ENCODE results near the gene NAALADL2.

The NAALADL2 gene

GRCh38 chr3:175184392-175184791 is 325.3 kb downstream of the NAALADL2 start:
- DNase-seq: no peak

GRCh38 chr3:175185903-175186302 is 326.8 kb downstream of the NAALADL2 start:
- DNase-seq: no peak
- TF ChIP-seq POLR2A (IDR thresholded peaks at IDR 0.05; ENCODE audit: low read length): no peak

More at GRCh38 chr3:175184392-175184791, 325.3 kb downstream of the NAALADL2 start:
- TF ChIP-seq POLR2A (IDR thresholded peaks at IDR 0.05; ENCODE audit: low read length) (no peak), GATA1 (IDR thresholded peaks at IDR 0.05; ENCODE audit: low read depth, low read length) (no peak)

- no peak for TF ChIP-seq GATA1 (IDR thresholded peaks at IDR 0.05; ENCODE audit: low read depth, low read length)
- no peak for TF ChIP-seq POLR2A (IDR thresholded peaks at IDR 0.05; ENCODE audit: low read length)
- no peak for DNase-seq
Observed at GRCh38 chr3:175186511-175186910, 327.4 kb downstream of the NAALADL2 start.

GRCh38 chr3:175187586-175187985 is 328.5 kb downstream of the NAALADL2 start:
- DNase-seq: no peak

GRCh38 chr3:175192536-175192935 is 333.4 kb downstream of the NAALADL2 start:
- no peak for DNase-seq

More at GRCh38 chr3:175187586-175187985, 328.5 kb downstream of the NAALADL2 start:
- no peak for TF ChIP-seq GATA1 (IDR thresholded peaks at IDR 0.05; ENCODE audit: low read depth, low read length)
- TF ChIP-seq POLR2A (IDR thresholded peaks at IDR 0.05; ENCODE audit: low read length): no peak

GRCh38 chr3:175193815-175194518 is 334.8 kb downstream of the NAALADL2 start:
- no peak for DNase-seq

More at GRCh38 chr3:175192536-175192935, 333.4 kb downstream of the NAALADL2 start:
- TF ChIP-seq GATA1 (IDR thresholded peaks at IDR 0.05; ENCODE audit: low read depth, low read length) (no peak), POLR2A (IDR thresholded peaks at IDR 0.05; ENCODE audit: low read length) (no peak)

GRCh38 chr3:175198991-175199783 is 340.1 kb downstream of the NAALADL2 start:
- TF ChIP-seq POLR2A (IDR thresholded peaks at IDR 0.05; ENCODE audit: low read length): no peak
- no peak for TF ChIP-seq GATA1 (IDR thresholded peaks at IDR 0.05; ENCODE audit: low read depth, low read length)
- DNase-seq: no peak

More at GRCh38 chr3:175193815-175194518, 334.8 kb downstream of the NAALADL2 start:
- TF ChIP-seq POLR2A (IDR thresholded peaks at IDR 0.05; ENCODE audit: low read length) (no peak), GATA1 (IDR thresholded peaks at IDR 0.05; ENCODE audit: low read depth, low read length) (no peak)

GRCh38 chr3:175199961-175200360 is 340.8 kb downstream of the NAALADL2 start:
- TF ChIP-seq POLR2A (IDR thresholded peaks at IDR 0.05; ENCODE audit: low read length) (no peak), GATA1 (IDR thresholded peaks at IDR 0.05; ENCODE audit: low read depth, low read length) (no peak)
- DNase-seq: no peak

GRCh38 chr3:175200391-175201095 is 341.4 kb downstream of the NAALADL2 start:
- no peak for DNase-seq
- TF ChIP-seq POLR2A (IDR thresholded peaks at IDR 0.05; ENCODE audit: low read length) (no peak), GATA1 (IDR thresholded peaks at IDR 0.05; ENCODE audit: low read depth, low read length) (no peak)

GRCh38 chr3:175207361-175207760 is 348.2 kb downstream of the NAALADL2 start:
- DNase-seq: no peak
- TF ChIP-seq POLR2A (IDR thresholded peaks at IDR 0.05; ENCODE audit: low read length): no peak
- no peak for TF ChIP-seq GATA1 (IDR thresholded peaks at IDR 0.05; ENCODE audit: low read depth, low read length)

GRCh38 chr3:175208326-175208725 is 349.2 kb downstream of the NAALADL2 start:
- no peak for DNase-seq
- no peak for TF ChIP-seq POLR2A (IDR thresholded peaks at IDR 0.05; ENCODE audit: low read length)
- TF ChIP-seq GATA1 (IDR thresholded peaks at IDR 0.05; ENCODE audit: low read depth, low read length): no peak

- no peak for DNase-seq
- TF ChIP-seq POLR2A (IDR thresholded peaks at IDR 0.05; ENCODE audit: low read length) (no peak), GATA1 (IDR thresholded peaks at IDR 0.05; ENCODE audit: low read depth, low read length) (no peak)
Observed at GRCh38 chr3:175211466-175211865, 352.3 kb downstream of the NAALADL2 start.

GRCh38 chr3:175212896-175213295 is 353.8 kb downstream of the NAALADL2 start:
- no peak for DNase-seq
- TF ChIP-seq POLR2A (IDR thresholded peaks at IDR 0.05; ENCODE audit: low read length): no peak
- TF ChIP-seq GATA1 (IDR thresholded peaks at IDR 0.05; ENCODE audit: low read depth, low read length): no peak

GRCh38 chr3:175214216-175214615 is 355.1 kb downstream of the NAALADL2 start:
- no peak for DNase-seq
- TF ChIP-seq GATA1 (IDR thresholded peaks at IDR 0.05; ENCODE audit: low read depth, low read length) (no peak), POLR2A (IDR thresholded peaks at IDR 0.05; ENCODE audit: low read length) (no peak)

Data from erythroblast (primary cell).